HG02588 (cell line): ENCODE results near the gene TNS3.

ENCODE experiments used
- ATAC-seq: cut with Tn5 transposase; IDR thresholded peaks from one replicate; pipeline ENCODE4 v1.9.1; 2021; ENCODE audit warnings: mild to moderate bottlenecking, moderate library complexity; ENCODE audit not compliant: unreplicated experiment

The TNS3 gene

DNA sequence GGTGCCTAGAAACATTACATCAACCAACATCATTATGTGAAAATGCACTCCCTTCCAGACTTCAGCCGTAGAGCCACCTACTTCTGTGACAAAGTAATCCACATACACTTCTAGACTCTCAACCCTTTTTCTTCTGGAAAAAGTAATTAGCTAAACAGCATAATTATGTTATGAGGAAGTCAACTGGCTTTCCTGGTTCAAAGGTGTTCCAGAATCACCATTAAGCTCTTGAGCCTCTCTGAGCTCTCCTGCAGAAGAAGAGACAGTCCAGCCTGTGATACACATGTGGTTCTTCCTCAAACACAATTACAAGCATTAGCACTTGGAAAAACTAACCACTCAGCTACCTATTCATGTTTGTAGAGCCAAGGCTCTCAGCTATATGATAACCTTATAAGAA, 52.5 kb downstream of the TNS3 start:
- ATAC-seq, result no peak

DNA sequence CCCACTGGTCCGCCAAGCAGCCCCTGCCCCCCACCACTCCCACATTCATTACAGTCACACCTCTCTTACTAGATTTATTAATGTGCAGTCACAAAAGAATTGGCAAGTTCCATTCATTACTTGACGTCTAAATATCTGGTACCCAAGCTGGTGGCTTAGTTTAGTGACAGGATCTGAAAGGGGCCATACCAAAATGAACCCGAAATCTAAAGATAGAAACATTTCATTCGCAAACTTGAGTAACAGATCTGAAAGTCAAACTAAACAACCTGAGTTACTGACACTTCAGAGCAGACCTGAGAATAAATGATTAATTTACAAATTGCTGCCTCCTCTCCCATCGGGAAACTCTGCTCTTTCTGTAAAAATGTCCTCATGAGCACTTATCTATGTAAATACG, 53.4 kb downstream of the TNS3 start:
- no peak for ATAC-seq

DNA sequence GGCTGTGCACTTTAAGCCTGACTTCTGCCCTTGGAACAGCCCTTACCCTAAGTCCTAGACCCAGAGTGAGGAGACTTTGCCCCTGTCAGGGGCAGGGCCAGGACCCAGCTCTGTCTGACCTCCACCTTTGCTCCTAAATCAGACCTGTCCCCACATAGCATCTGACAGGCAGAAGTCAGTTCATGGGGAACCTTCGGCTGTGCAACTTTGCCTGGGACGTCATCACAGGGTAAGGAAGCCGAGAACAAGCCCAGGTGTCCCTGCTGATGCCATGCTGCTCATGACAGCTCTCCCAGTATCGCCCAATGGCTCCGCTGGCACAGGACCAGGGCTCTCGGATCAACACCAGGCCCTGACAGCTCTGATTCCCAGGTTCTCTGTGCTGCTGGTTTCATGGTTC, 55.4 kb downstream of the TNS3 start:
- ATAC-seq, result no peak

DNA sequence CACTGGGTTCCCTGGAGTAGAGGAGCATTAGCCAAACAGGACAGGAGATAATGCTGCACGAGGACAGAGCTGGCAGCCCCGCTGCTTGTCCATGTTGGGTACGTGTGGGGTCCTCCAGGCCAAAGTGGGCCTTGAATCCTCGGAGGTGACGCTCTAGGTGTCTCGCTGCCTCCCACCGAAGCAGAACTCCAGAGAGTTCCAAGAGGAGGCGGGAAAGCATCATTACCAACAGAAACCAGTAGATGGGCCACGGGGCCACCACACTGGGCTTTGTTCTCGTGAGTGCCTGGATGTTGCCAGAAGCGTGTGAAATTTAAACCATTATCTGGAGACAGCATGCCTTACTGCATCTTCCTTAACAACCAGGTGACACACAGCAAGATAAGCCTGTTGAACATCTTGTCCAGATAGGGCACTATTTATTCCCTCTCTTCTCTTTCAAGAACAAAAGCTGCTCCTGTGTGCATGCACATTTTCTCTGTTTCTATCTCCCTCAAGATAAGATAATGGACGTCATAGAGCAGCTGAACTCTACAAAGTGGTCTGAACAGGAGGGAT, 56.8 kb downstream of the TNS3 start:
- ATAC-seq, result no peak

DNA sequence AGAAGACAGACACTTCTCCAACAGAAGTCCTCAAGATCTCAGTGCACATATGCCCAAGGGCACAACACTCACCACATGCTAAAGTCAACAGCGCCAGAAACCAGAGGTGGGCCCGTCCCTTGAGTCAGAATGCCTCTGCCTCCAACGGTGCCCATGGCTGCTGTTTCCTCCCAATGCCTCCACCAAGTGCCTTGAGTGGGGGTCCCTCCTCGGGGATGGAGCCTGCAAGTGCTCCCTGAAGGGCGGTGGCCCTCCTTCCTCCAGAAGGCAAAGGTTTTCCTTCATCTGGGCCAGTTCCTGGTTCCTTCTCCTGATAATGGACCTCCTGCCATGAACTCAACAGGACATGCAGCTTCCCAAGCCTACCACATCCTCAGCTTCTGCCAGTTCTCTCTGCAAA, 58.5 kb downstream of the TNS3 start:
- ATAC-seq, result no peak

DNA sequence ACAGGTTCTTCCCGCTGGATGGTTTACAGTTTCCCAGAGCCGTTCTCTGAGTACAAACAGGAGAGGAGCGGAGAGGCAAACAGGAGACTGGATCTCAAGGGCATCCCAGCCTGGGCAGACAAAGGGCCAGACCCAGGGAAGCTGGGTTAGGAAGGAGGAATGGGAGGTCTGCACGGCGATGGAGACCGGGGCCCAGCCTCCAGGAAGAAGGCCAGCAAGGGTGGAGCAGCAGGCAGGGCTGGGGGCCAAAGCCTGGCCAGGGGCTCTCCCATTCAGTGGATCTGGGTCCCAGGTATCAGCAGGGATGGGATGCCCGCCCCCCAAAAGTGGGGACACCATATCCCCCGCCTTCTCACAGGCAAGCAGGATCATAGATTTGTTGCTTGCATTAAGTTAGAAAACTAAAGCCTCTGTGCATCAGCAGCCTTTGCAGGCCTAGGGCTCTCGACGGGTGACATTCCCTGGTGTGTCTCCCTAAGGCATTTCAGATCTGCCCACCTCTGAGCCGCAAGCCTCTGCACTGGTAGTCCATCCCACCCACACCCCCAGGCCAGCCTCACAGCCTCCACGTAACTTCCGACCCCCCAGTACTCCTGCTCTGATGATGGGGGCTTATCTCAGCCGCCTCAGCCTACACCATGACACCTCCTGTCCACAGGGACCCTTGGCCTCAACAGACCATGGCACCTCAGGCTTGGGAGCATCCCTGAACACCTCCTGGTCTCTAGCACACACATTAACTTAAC, 59.9 kb downstream of the TNS3 start:
- ATAC-seq, result no peak

DNA sequence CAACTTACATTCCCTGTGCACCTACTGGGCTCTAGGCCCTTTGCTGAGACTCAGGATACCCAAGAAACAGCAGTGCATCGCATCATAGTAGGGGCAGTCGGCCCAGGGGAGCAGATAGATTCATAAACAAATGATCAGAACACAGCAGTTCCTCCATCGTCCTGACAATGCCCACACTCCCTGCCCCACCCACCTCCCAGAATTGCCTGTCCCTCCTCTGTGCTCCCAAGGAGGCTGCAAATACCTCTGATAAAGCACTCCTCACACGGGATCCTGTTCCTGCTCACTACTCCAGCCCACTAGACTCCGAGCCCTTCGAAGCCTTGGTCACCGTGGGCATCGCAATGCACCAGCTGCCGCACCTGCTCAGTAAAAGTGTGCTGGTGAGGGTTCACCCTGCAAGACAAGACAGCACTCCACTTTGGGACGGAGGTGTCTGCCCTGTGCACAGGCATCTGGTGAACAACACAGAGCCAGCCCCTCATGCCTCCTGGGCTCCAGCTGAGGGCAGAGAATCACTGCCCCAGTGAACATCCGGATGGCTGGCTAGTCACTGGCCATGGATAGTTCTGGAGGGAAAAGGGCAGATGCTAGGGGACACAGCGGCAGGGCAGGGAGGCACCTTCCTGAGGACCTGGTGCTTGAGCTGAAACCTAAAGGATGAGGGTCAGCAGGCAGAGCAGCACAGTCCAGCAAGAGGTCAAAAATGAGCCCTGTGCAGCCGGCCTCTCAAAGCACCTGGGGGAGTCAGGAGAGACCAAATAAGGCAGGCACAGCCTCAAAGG, 60.7 kb downstream of the TNS3 start:
- no peak for ATAC-seq

DNA sequence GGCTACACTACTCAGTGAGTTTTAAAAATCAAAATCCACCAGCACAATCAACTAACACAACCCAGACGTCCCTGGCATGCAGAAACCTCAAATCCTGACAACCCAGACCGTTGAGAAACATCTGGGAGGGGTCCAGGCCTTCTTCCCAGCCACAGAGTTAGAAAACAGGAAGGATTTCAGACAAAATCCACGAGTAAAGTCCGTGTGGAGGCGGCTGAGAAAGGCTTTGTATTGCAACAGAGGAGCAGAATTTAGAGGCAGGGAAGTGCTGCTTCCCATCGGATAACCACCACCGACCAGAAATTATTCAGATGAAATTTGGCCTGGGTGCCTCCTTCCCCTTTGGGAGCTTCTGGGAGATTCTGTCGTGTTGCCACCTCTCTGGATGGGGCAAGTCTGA, 61.5 kb downstream of the TNS3 start:
- no peak for ATAC-seq

DNA sequence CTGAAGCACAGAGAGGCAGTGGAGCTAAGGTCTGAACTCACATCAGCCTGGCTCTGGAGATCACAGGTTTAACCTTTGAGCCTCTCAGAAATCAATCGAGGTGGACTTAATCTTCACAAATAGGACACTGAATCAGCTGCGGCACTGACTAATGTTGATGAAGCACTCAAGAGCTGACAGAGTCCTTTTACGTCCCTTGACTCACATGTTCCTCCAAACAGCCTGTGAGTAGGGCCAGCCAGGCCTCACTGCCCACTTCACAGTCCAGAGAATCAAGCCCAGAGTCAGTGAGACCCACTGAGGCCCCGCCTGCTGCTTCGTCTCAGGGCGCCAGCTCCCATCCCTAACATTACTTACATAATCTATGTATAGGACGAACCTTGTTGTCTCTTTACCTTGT, 63.1 kb downstream of the TNS3 start:
- ATAC-seq, result no peak

DNA sequence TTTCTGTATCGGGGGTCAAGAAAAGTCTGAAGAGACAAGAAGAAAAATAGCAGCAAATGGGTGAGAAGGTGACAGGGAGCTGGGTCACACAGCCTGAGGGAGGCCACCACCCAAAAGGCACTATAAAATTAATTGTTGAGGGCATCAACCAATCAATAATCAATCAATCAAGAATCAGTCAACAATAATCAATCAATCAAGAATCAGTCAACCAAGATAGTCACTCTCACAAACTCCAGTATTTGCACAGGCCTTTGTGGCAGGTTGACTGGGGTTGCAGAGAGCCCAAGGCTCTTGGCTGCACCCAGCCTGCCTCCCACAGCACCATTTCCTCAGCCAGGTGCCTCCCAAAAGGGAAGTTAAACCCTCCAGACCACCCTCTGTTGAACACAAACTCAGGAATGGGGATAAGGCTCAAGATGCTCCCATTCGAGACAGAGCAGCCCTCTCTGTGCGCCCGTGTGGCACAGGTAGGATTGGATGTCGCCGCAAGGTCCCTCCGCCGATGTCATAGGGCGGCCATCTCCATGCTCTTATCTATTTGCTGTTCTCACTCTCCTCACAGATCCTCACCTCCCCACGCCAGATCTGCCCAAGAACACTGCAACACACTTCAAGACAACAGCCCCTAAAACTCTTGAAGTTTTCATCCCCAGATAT, 64.0 kb downstream of the TNS3 start:
- ATAC-seq, result no peak

DNA sequence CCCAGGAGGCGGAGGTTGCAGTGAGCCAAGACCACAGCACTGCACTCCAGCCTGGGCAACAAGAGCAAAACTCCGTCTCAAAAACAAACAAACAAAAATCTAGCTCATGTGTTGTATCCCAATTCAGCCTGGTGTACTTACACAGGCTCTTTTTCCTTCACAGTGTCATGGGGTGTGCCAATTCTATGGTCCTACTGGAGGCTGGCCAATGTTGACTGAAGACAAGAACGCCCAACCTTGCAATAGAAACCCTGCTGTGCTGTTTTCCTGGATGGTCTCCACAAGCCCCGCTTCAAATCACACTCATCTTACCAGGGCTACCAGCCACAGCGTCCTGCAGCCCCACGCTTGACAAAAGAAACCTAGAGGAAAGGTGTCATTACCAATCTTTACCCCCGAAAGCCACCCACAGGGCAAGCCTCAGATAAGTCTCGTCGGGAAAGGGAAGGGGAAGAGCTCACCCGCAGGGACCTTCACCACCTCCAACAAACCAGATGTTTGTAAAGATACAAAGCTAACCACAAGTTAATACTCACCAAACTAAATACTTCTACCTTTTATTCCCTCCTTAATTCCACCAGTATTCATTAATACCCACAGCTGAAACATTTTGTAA, 64.8 kb downstream of the TNS3 start:
- ATAC-seq, result no peak

DNA sequence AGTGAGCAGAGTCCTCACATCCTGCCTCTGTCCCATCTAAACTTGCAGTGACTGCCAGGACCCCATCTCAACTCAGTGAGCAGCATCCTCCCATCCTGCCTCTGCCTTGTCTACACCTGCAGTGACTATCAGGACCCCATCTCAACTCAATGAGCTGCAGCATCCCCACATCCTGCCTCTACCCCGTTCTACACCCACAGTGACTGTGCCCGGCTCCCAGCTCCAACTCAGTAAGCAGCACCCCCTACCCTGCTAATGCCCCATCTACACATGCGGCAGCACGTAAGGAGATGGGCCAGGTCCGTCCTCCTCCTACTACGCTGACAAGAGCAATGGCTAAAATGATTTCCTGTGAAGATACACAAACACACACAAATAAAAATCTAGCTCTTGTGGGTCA, 65.5 kb downstream of the TNS3 start:
- no peak for ATAC-seq

DNA sequence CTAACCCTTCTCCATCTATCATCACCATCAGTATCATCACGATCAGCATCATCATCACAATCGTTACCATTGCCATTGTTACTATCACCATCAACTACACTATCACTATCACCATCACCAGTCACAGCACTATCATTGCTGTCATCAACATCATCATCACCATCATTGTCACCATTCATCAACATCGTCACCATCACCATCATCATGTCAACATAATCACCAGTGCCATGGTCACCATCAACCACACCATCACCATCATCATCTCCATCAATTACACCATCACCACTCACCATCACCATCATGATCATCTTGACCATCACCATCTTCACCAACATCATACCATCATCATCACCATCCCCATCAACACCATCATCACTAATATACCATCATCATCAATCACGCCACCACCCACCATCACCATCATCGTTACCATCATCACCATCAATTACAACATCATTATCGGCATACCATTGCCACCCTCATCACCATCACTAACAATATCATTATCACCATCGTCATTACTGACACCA, 66.5 kb downstream of the TNS3 start:
- ATAC-seq, result no peak

DNA sequence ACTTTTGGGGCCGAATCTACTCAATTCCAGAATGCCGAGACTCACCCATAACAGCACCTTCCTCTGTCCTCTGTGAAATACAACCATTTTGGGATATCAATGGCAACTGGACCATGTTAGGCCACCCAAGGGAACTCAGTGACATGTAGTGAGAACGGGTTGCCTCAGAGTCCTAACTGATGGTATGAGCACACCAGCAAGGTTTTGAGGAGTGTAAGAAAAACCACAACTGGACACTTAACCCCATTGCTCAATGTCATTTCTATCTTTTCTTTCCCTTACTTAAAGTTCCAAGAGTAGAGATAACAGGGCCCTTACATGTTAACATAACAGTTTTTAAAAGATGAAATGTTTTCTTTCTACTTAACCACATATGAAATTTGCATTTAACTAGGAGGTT, 67.1 kb downstream of the TNS3 start:
- no peak for ATAC-seq

DNA sequence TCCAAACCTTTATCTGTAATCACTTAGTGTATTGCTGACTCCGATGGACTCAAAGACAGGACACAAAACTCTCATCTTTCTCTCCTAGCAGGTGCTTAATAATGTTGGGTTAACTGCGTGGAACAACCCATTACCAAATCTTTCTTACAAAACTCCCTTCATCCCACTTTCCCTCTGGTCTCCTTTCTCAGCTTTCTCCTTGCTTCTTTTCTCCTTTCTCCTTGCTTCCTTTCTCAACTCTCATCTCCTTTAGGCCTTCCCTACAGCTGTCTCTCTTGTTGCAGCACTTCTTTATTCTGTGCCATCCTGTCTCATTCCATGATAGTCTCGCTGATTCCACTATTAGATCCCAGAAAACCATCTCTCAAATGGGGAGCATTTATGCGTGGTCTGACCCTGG, 67.5 kb downstream of the TNS3 start:
- ATAC-seq, result no peak

DNA sequence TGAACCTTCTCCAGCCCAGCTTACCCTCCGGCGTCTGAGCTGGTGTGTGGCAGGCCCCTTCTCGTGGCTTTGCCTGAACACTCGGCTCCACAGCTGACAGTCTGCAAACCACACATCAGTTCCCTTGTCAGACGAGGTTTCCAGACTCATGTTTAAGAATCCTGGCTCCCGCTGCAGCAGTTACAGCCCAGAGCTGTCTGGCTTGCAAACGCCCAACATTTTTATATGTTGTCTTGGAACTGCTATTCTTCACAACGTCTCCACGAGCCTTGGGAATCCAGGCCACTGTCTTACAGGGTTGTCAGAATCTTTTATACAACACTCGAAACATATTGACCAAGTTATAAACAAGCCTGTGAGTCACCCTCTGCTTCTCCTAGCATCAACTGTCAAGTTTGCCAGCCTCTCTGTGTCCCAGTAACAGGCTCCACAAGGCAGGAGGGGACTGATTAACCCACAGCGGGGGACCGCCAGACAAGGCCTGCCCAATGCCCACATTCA, 68.1 kb downstream of the TNS3 start:
- no peak for ATAC-seq

DNA sequence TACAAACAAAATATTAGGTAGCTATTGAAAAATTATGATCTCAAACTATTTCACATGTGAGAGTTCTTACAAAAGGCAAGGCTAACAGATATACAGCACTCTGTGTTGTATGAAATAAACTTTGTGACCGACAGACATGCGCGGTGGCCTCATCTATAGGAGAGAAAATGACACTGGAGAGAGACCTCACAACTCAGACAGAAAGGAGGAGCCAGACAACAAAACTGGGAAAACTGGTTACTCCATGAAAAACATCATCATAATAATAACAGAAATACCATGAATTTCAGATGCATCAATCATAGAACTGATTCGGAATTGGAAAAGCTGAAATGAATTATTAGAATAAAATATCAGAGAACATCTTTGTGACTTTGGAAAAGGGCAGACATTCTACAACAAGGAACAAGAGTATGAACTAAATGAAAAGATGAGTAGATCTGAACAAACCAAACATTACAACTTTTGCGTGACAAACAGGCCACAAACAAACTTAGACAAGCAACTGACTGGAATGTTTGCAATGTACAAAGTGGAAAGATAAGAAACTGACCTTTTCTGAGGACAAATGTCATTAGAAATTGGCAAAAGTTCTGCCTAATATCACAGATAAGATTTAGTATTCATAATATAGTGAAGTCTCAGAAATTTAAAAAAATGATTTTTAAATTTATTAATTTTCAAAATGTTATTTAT, 69.3 kb downstream of the TNS3 start:
- ATAC-seq, result no peak

DNA sequence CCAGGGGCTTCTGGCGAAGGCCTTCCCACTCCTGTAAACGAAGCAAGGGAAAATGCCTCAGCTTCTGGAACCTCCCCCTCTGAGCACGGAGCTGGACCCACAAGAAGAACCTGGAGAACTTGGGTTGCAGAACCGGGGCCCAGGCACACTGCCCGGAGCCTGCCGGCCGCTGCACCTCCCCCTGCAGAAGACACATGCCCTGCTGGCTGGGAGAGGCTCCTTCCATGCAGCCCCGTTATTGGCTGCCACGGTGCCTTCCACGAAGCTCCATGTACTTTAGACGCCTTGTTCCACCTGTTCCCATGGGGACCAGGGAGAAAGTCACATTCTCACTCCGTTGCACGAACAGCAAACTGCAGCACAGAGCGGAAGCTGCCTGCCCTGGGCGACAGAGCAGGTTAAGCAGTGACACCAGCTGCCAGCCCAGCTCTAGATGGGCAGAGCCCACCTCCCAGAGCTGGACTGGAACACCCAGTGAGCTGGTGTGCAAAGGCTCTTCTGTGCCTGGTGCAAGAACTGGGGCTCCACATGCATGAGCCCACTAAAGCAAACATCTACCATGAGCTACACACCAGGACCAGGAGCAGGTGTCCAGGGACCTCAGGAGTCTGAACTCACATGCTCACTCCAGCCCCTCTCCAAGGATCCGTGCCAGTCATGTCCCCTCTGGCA, 70.1 kb downstream of the TNS3 start:
- no peak for ATAC-seq

DNA sequence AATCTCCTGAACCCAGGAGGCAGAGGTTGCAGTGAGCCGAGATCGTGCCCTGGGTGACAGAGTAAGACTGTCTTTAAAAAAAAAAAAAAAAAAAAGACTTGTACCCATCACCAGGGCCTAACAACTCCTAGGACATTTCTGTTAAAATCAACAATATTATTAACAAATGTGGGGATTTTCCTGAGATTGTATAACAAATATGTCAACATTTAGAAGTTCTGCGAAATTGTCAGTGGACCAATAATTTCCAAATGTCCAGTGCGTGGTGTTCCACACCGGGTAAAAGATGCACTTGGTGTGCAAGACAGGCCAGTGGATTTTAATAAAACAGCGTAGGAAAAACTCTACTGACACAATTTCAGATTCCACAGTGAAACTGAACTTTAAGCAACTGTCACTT, 71.1 kb downstream of the TNS3 start:
- no peak for ATAC-seq

DNA sequence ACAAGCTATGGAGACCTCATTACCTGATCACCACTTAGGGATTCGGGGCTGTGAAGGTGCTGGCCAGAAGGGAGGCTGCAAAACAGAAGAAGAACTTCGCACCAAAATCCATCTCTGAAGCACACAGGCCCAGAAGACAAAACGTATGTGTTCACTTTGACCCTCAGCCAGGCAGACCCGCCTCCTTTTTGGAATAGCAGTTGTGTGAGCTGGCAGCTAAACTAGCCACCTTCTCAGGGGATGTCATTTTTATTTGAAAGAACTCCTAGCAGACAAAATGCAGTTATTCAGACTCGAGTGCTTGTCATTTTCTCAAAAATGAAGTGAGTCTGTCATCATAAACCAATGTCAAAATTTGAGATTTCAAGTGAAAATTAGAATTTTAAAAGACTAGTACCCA, 71.7 kb downstream of the TNS3 start:
- no peak for ATAC-seq
